Measurements from ENCODE around the gene SPATA32. TPM values are rescaled to one million over a fixed set of nuclear protein-coding genes. Genes with fewer than 3 reads are reported as not detected.

SPATA32 gene
- total RNA-seq, 1 experiment from 2014 or later = 0.81 TPM

DNA sequence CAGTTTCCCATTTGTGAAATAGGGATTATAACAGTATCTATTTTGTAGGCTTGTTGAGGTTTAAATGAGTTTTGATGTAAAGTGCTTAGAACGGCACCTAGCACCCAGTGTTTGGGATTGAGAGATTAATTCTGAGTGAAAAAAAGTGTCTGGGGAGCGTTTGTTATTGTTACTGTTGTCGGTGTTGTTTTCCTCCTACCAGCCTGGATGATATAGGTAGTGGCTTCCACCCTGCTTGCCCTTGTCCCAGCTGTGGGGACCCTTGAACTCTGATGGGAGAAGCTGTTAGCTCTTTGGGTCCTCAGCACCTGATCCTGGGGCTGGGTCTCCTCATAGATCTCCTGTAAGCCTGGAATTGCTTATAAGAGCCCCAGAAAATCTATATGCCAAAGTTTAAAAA is 35.3 kb downstream of the SPATA32 start:
- Histone ChIP-seq H4K20me1 (ENCODE audit: control insufficient read depth, insufficient read depth, insufficient read length) (no peaks in the 10 kb centered on the region), H3K23me2 (ENCODE audit: insufficient read length, low read depth, low read length, poor library complexity, severe bottlenecking) (peaks cover 4% of the 10 kb centered on the region), H2BK15ac (ENCODE audit: low read depth, low read length) (no peak overlapping the region), H3K27me3 (ENCODE audit: insufficient read depth, low read length) (no peaks in the 10 kb centered on the region; the same call in 1 of the 2 replicates), H3K18ac (ENCODE audit: insufficient read length, low read depth, low read length) (no peak overlapping the region), H2BK120ac (ENCODE audit: low read depth, low read length, poor library complexity, severe bottlenecking) (no peak overlapping the region), H3K56ac (ENCODE audit: insufficient read length, low read depth, low read length) (no peak overlapping the region), H3K23ac (ENCODE audit: insufficient read length, low read depth, low read length) (no peak overlapping the region), H3T11ph (ENCODE audit: low read length) (no peak overlapping the region), H3K79me1 (ENCODE audit: insufficient read depth, low read depth, low read length, poor library complexity, severe bottlenecking) (no peaks in the 10 kb centered on the region), H3K4me2 (ENCODE audit: insufficient read depth, insufficient read length, low read length) (no peak overlapping the region), H2AFZ (ENCODE audit: low read length) (no peak overlapping the region), H2BK12ac (ENCODE audit: insufficient read length, low read depth, low read length) (no peak overlapping the region), H3K79me2 (ENCODE audit: insufficient read depth, low read length) (no peaks in the 10 kb centered on the region), H2AK5ac (ENCODE audit: insufficient read length, low read length) (no peak overlapping the region), H3K14ac (ENCODE audit: insufficient read depth, low read length) (no peak overlapping the region), H3K4ac (ENCODE audit: low read depth, low read length) (no peak overlapping the region), H4K91ac (ENCODE audit: insufficient read length, low read depth, low read length) (no peak overlapping the region), H3K9me3 (ENCODE audit: control insufficient read depth, low read depth, low read length) (no peaks in the 10 kb centered on the region), H3K9ac (ENCODE audit: extremely low read depth, insufficient read length, low read length) (no peak overlapping the region), H2BK5ac (ENCODE audit: insufficient read length, low read length) (no peak overlapping the region), H4K5ac (ENCODE audit: insufficient read length, low read depth, low read length) (no peak overlapping the region), H4K8ac (replicated peaks; ENCODE audit: insufficient read length, low read depth, low read length) (no peak overlapping the region), H3K4me1 (ENCODE audit: insufficient read depth, low read length) (no peaks in the 10 kb centered on the region; the same call in 1 of the 2 replicates), H3K27ac (ENCODE audit: insufficient read length, low read depth, low read length) (no peak overlapping the region), H2BK20ac (ENCODE audit: low read depth, low read length, poor library complexity, severe bottlenecking) (no peak overlapping the region)
- no peak overlapping the region; a peak in 1 of 7 replicates for H3K27ac Mint-ChIP-seq
- no peaks in the 10 kb centered on the region for H3K36me3 Mint-ChIP-seq (ENCODE audit: insufficient read depth in 1 of 3, low read depth in 3 of 3)
- H3K4me1 Mint-ChIP-seq = peaks cover 33 to 70% of the 10 kb centered on the region in 2 experiments
- H3K4me3 Mint-ChIP-seq = no peak overlapping the region; a peak in 1 of 5 replicates
- TF ChIP-seq, protein P1, sequence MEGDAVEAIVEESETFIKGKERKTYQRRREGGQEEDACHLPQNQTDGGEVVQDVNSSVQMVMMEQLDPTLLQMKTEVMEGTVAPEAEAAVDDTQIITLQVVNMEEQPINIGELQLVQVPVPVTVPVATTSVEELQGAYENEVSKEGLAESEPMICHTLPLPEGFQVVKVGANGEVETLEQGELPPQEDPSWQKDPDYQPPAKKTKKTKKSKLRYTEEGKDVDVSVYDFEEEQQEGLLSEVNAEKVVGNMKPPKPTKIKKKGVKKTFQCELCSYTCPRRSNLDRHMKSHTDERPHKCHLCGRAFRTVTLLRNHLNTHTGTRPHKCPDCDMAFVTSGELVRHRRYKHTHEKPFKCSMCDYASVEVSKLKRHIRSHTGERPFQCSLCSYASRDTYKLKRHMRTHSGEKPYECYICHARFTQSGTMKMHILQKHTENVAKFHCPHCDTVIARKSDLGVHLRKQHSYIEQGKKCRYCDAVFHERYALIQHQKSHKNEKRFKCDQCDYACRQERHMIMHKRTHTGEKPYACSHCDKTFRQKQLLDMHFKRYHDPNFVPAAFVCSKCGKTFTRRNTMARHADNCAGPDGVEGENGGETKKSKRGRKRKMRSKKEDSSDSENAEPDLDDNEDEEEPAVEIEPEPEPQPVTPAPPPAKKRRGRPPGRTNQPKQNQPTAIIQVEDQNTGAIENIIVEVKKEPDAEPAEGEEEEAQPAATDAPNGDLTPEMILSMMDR (conservative IDR thresholded peaks at IDR 0.05) = no peak
- DNase-seq = no peak
- H3K9me3 Mint-ChIP-seq = no peaks in the 10 kb centered on the region
- WGBS (ENCODE audit: extremely low coverage, insufficient read length, low lambda C conversion rate) = no CpG with 5 or more reads among the region's 3 CpGs
- peaks cover 45% of the 10 kb centered on the region for H3K27me3 Mint-ChIP-seq (ENCODE audit: low read depth)
